ENCODE measurements around the gene CYP4F3.

CYP4F3 gene

GRCh38 chr19:15669891-15670290, 29.2 kb downstream of the CYP4F3 start:
- TF ChIP-seq CTCF (IDR thresholded peaks at IDR 0.05): no peak

DNA sequence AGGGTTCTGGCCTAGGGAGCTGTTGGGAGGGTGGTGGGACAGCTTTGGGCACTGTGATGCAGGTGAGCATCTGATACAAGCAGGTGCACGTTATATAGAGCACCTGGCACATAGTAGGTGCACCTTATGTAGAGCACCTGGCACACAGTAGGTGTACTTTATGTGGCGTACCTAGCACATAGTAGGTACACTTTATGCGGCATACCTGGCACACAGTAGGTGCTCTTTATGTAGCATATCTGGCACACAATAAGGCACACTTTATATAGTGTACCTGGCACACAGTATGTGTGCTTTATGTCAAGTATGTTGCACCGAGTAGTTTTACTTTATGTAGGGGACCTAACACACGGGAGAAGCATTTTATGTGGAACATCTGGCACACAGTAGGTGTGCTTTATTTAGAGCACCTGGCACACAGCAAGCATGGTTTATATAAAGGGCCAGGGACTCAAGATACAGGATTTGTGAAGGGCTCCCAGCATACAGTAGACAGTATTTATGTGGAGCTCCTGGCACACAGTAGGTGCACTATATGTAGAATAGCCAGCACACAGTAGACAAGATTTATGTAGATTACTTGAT, 30.6 kb downstream of the CYP4F3 start:
- no peak for TF ChIP-seq CTCF (IDR thresholded peaks at IDR 0.05)

GRCh38 chr19:15671891-15672579, 31.3 kb downstream of the CYP4F3 start:
- no peak for TF ChIP-seq CTCF (IDR thresholded peaks at IDR 0.05)

- no peak for TF ChIP-seq CTCF (IDR thresholded peaks at IDR 0.05)
Observed at GRCh38 chr19:15672580-15673175, 32.0 kb downstream of the CYP4F3 start, which contains the start of gene CYP4F12. Gene CYP4F12 (plus strand): TSS chr19:15673087. CDS start chr19:15673530, 443 bp downstream.

DNA sequence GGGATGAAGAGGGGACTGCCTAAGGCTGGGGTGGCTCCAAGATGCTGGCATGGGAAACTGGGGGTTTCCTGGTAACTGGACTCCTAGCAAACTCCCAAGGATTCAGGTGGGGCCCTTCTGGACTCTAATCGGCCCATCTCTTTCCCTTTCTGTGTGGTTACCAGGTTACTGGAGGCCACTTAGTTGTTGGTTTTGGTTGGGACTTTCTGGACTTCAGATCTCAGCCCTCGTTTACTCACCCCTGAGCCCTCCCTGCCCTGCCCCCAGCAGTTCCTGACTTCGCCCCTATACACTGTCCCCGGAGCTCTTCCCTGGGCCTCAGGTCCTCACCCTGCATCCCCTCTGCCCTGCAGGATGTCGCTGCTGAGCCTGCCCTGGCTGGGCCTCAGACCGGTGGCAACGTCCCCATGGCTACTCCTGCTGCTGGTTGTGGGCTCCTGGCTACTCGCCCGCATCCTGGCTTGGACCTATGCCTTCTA, 32.5 kb downstream of the CYP4F3 start:
- no peak for TF ChIP-seq CTCF (IDR thresholded peaks at IDR 0.05)

GRCh38 chr19:15675560-15675959, 34.9 kb downstream of the CYP4F3 start:
- TF ChIP-seq CTCF (IDR thresholded peaks at IDR 0.05): no peak

- TF ChIP-seq CTCF (IDR thresholded peaks at IDR 0.05): no peak
Observed at GRCh38 chr19:15679089-15679488, 38.4 kb downstream of the CYP4F3 start.

Data from LNCAP (cell line).